SKM-1 treated with dmso at 0.1 percent for 144 hours (cell line): ENCODE data around the gene SCAP.
A peak's percentile ranks its signal among the peaks of the same experiment; 100 is the strongest.
"Not testable (repeated sequence)": the region's sequence is repeated elsewhere in the genome, so short reads cannot be mapped to it uniquely, and the experiment has no call there.

Experiments used
- DNase-seq: peaks from one replicate; lab custom pipeline; 2025; ENCODE audit not compliant: unreplicated experiment; lab: John Stamatoyannopoulos, UW

SCAP gene

GRCh38 chr3:47481763-47482162 is 6.0 kb upstream of the SCAP start:
- DNase-seq = not testable (repeated sequence)

- DNase-seq = not testable (repeated sequence)
Measured at GRCh38 chr3:47480267-47480666, 4.5 kb upstream of the SCAP start.

DNA sequence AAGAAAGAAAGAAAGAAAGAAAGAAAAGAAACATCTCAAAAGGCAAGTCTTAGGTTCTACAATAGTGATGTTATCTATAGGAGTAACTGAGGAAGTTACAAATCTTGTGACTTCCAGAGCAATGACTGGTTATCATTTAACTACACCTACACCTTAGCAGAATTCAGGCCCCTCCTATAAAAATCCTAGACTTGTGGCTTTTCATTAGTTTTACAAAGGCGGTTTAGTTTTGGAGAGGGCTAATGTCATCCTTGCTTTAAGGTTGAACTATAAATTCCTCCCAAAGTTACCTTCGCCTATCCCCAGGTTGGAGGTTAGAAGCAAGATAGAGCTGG is 4.1 kb upstream of the SCAP start:
- DNase-seq = no peak

- DNase-seq = no peak
Measured at GRCh38 chr3:47478022-47478421, 2.3 kb upstream of the SCAP start.

DNA sequence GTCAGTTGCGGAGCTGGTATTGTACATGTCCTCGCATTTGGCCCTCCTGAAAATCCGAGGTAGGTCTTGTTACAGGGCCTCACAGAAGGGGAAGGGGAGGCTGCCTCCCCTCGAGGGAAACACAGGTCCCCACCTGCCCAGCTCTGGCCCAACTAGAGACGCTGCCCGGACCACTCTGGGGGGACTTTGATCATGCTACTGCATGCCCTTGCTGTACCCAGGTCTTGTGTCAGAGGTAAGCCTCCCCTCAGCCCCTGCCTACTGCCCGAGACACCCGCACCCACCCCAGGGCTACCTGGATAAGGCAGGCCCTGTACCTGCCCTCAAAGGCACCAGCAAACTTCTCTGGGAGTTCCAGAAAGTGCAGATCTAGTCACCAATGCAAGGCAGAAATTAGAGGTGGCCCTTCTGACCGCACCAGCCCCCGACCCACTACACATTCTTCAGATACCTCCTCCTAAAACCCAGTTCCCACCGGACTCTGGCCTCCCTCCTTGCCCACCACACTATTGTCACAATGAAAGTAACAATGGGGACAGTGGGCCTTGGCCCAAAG is 981 bp upstream of the SCAP start:
- DNase-seq = no peak

DNA sequence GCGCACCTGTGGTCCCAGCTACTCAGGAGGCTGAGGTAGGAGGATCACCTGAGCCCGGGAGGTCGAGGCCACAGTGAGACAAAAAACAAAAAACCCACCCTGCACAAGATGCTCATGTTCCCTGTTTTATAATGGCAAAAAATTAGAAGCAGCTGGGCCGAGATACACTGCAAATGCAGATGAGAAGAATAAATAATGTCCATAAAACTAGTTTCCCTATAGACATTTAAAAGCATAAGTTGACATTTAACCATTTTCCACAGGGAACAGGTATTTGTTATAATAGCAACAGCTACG is 537 bp upstream of the SCAP start:
- no peak for DNase-seq

GRCh38 chr3:47475029-47475569 is 642 bp downstream of the SCAP start:
- DNase-seq = no peak

GRCh38 chr3:47473391-47473790 is 2.4 kb downstream of the SCAP start:
- DNase-seq = no peak

DNA sequence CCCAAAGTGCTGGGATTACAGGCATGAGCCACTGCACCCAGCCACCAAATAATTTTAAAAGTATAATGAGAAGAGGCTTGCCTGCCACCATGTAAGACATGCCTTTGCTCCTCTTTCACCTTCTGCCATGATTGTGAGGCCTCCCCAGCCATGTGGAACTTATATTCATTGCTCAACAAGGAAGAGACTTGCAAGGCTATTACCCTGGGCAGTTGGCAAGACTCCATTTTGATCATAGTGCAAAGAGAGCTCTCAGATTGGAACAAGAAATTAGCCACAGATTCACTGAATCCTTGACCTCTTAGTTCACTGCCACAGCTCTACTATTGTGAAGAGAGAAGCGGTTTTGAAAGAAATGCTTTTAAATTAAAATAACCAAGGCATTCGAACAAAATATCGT is 6.1 kb downstream of the SCAP start:
- DNase-seq = no peak

DNA sequence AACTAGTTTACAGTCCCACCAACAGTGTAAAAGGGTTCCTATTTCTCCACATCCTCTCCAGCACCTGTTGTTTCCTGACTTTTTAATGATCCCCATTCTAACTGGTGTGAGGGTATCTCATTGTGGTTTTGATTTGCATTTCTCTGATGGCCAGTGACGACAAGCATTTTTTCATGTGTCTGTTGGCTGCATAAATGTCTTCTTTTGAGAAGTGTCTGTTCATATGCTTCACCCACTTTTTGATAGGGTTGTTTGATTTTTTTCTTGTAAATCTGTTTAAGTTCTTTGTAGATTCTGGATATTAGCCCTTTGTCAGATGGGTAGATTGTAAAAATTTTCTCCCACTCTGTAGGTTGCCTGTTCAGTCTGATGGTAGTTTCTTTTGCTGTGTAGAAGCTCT is 7.4 kb downstream of the SCAP start:
- not testable (repeated sequence) for DNase-seq

DNA sequence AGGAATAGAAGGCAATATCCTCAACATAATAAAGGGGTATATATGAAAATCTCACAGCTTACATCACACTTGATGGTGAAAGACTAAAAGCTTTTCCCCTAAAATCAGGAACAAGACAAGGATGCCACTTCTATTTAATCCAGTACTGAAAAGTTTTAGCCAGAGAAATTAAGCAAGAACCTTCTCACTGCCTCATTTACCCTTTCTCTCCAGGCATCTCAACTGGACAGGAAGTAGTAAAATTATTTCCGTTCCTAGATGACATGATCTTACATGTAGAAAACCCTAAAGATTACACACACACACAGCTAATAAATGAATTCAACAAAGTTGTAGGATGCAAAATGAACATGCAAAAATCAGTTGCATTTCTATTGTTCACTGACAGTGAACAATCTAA is 11.2 kb downstream of the SCAP start:
- DNase-seq = peak; percentile 85

DNA sequence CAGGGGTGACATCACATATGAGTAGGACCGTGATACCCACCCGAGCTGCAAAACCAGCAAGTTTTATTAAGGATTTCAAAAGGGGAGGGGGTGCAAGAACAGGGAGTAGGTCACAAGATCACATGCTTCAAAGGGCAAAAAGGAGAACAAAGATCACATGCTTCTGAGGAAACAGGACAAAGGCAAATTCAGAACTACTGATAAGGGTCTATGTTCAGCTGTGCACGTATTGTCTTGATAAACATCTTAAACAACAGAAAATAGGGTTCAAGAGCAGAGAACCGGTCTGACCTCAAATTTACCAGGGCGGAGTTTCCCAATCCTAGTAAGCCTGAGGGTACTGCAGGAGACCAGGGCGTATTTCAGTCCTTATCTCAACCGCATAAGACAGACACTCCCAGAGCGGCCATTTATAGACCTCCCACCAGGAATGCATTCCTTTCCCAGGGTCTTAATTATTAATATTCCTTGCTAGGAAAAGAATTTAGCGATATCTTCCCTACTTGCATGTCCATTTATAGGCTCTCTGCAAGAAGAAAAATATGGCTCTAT is 16.1 kb downstream of the SCAP start:
- not testable (repeated sequence) for DNase-seq

- DNase-seq = no peak
Measured at GRCh38 chr3:47456984-47457383, 18.8 kb downstream of the SCAP start.

GRCh38 chr3:47455806-47456452 is 19.8 kb downstream of the SCAP start:
- DNase-seq = no peak

DNA sequence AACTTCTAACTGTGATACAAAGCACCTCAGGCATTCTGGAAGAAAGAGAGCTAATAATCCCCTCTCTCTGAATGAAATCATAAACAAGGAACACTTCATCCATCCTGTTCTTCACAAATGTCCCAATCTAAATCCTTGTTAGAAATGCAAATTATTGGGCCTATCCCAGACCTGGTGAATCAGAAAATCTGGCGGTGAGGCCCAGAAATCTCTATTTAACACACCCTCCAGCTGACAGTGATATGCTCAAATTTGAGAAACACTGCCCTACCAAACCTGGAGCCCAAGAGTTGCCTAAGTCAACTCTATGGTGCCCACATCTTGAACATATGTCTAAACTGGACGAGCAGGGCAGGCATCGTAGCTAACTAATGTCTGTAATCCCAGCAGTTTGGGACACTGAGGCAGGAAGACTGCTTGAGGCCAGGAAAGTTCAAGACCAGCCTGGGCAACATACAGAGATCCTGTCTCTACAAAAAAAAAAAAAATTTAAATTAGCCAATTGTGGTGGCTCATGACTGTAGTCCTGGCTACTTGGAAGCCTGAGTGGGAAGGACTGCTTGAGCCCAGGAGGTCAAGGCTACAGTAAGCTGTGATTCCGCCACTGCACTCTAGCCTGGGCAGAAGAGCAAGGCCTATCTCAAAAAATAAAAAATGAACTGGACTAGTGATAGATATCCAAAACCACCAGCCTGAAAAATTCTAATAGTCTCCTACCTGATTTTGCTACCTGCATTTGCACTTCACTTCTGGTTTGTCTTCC is 23.1 kb downstream of the SCAP start:
- no peak for DNase-seq

DNA sequence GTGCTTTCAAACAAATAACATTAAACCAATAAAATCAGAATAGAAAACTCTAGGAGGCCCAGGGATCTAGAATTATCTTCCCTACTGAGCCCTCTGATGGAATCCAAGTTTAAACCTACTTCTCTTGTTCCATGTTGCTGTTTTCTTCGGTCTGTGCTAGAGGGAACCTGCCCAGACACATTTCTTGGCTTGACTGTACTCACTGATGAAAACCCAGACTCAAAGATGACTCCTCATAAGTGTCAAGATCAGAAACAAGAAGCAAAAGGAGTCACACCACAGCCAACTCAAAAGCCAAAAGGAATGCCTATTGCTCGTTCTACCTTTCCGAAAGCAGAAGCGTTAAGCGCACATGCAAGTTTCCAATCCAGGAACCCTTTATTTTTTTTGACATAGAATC is 31.6 kb downstream of the SCAP start:
- no peak for DNase-seq

DNA sequence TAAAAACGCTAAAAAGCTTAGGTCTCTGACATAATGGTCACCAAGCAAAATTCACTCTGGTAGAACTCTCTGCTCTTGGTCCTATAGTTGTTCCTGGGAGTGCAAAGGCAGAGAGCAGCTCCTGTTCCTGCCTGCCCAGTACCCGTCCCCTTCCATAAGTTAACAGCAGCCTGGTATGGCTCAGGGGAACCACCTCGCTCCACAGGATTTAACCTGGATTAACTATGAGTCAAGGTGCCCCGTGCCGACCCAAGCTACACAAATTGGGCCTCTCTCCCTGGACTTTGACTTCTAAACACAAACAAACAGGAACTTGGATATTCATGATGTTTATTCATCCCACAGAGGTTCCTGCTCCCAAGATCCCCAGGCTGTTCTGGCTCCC is 32.1 kb downstream of the SCAP start:
- DNase-seq = no peak

DNA sequence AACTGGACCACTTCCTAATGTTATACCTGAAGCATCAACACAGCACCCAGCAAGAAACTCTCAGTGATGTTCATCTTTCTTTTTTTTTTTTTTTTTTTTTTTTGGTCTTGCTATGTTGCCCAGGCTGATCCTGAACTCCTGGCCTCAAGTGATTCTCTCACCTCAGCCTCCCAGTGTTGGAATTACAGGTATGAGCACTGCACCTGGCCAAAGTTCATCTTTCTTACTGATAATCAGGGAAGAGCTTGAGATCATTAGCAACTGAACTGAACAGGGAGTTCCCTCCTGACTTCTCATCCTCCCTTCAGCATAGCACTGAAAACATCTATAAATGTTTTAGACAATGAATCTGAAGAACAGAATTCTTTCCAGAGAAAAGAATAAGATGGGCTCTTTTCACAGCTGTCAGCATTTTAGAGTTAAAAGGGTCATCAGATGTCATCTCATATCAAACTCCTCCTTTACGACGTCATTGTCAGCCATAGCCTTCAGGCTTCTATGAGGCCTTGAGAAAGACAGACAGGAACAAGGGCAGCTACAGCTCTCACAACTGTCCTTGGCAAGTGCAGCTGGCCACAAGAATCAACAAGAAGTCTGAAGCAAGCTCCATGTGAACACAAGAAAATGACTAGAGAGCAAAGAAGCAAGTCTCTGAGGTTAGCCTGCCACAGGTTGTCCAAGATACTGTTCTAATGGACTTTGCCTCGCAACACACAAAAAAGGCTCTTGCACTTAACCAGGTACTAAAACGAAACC is 33.8 kb downstream of the SCAP start:
- DNase-seq = no peak

DNA sequence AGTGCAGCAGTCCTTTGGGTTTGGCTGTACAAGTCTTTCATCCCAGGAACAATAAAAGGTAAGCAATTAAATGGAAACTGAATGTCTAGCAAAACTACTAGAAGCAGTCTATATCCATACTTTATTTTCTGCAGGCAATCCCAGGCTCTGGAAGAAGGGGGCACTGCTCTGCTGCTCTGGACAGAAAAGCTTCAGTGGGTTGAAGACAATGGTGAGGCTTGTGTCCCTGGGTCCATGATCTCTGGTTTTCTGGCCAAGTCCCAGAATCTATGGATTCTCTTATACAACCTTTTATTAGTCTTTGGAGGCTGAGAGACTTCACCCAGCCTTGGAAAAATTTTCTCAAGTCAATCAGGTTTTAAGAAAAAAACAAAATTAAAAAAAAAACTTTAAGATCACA is 35.6 kb downstream of the SCAP start:
- DNase-seq = no peak

DNA sequence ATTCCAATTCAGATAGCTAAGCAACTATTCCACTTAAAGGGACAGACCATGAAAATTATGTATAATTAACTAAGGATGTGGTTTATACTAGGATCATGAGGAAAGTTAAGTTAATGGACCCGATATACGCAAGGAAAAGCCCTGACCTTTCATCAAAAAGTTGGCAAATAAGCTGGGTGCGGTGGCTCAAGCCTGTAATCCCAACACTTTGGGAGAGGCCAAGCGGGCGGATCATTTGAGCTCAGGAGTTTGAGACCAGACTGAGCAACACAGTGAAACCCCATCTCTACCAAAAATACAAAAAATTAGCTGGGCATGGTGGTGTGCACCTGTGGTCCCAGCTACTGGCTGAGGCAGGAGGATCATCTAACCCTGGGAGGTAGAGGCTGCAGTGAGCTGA is 39.6 kb downstream of the SCAP start:
- no peak for DNase-seq

GRCh38 chr3:47434849-47435248 is 40.9 kb downstream of the SCAP start:
- no peak for DNase-seq

DNA sequence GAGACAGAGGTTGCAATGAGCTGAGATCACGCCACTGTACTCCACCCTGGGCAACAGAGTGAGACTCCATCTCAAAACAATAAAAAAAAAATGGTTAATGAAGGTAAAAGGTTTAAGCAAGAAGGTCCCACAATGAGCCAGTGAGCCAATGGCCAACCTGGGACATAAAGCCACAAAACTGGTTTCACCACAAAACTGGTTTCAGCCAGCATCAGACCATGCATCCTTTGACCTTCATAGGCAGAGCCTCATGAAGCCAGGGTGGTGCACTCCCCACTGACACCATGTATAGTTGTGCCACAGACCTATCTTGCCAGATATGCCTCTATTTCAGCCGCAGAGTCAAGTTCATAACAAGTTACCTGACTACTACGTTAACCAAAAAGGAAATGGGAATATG is 41.9 kb downstream of the SCAP start:
- no peak for DNase-seq
